Osteoblast (primary cell): ENCODE results near the gene TYMP. TPM values are rescaled to one million over a fixed set of nuclear protein-coding genes. Genes with fewer than 3 reads are reported as not detected.

Experiments used
- DNase-seq: peaks from one replicate; pipeline ENCODE4 v3.0.0; 2011; ENCODE audit warnings: low spot score, mixed read lengths; ENCODE audit not compliant: insufficient read length; ENCODE audit errors: missing footprints
- H2AFZ ChIP-seq: 2 replicates; pipeline ENCODE4 v1.6.0; 2011; ENCODE audit warnings: mild to moderate bottlenecking, low read length
- H3K27ac ChIP-seq: 2 replicates; pipeline ENCODE4 v1.5.1; 2011; ENCODE audit warnings: mild to moderate bottlenecking, low read depth, low read length, moderate library complexity
- H3K27me3 ChIP-seq: 2 replicates; pipeline ENCODE4 v1.6.0; 2012; ENCODE audit warnings: mild to moderate bottlenecking, control low read depth, inconsistent platforms, low read length, moderate library complexity; ENCODE audit not compliant: insufficient read depth
- H3K36me3 ChIP-seq: 2 replicates; pipeline ENCODE4 v1.5.1; 2011; ENCODE audit warnings: mild to moderate bottlenecking, low read length, control low read depth, moderate library complexity; ENCODE audit not compliant: insufficient read depth
- H3K4me1 ChIP-seq: 2 replicates; pipeline ENCODE4 v1.5.1; 2011; ENCODE audit warnings: mild to moderate bottlenecking, low read length, control low read depth, moderate library complexity; ENCODE audit not compliant: insufficient read depth
- H3K4me2 ChIP-seq: 2 replicates; pipeline ENCODE4 v1.6.0; 2011; ENCODE audit warnings: mild to moderate bottlenecking, low read length; ENCODE audit not compliant: insufficient read depth
- H3K4me3 ChIP-seq: fragments of 200-600 bp; sonication (generic); 3 replicates; pipeline ENCODE4 v1.5.1; 2012; ENCODE audit warnings: mild to moderate bottlenecking, low read length, inconsistent platforms; ENCODE audit not compliant: insufficient read depth
- H3K79me2 ChIP-seq: 2 replicates; pipeline ENCODE4 v1.6.0; 2012; ENCODE audit warnings: mild to moderate bottlenecking, low read length, control low read depth, inconsistent platforms; ENCODE audit not compliant: insufficient read depth
- H3K9me3 ChIP-seq: 2 replicates; pipeline ENCODE4 v1.5.1; 2011; ENCODE audit warnings: low read depth, low read length, control low read depth
- H4K20me1 ChIP-seq: 2 replicates; pipeline ENCODE4 v1.6.0; 2012; ENCODE audit warnings: mild to moderate bottlenecking, low read length, control low read depth; ENCODE audit not compliant: insufficient read depth
- total RNA-seq: library from RNA; depleted of rRNA; stranded (reverse); fragments of >200 nt; gene quantifications from 2 replicates; pipeline ENCODE4 v1.2.3, GENCODE V29; 2012
- TF ChIP-seq, protein P1 (sequence below): IDR thresholded peaks from 2 replicates; pipeline ENCODE4 v1.5.1; 2011; ENCODE audit warnings: mild to moderate bottlenecking, low read depth, low read length, moderate library complexity; ENCODE audit errors: extremely low read depth

Gene TYMP
- total RNA-seq, 1 donor, result 30.0 TPM

GRCh38 chr22:50523458-50523805, 6.4 kb downstream of the TYMP start:
- Histone ChIP-seq H3K36me3 (peaks cover 25% of the 10 kb centered on the region), H3K79me2 (peaks cover 30% of the 10 kb centered on the region), H3K4me2 (no peak overlapping the region), H3K4me1 (peaks cover 13% of the 10 kb centered on the region), H2AFZ (no peak overlapping the region), H4K20me1 (peaks cover 23% of the 10 kb centered on the region), H3K4me3 (no peak overlapping the region), H3K27me3 (no peaks in the 10 kb centered on the region), H3K27ac (no peak overlapping the region), H3K9me3 (no peaks in the 10 kb centered on the region)
- peak; percentile 58 for DNase-seq
- TF ChIP-seq, protein P1, sequence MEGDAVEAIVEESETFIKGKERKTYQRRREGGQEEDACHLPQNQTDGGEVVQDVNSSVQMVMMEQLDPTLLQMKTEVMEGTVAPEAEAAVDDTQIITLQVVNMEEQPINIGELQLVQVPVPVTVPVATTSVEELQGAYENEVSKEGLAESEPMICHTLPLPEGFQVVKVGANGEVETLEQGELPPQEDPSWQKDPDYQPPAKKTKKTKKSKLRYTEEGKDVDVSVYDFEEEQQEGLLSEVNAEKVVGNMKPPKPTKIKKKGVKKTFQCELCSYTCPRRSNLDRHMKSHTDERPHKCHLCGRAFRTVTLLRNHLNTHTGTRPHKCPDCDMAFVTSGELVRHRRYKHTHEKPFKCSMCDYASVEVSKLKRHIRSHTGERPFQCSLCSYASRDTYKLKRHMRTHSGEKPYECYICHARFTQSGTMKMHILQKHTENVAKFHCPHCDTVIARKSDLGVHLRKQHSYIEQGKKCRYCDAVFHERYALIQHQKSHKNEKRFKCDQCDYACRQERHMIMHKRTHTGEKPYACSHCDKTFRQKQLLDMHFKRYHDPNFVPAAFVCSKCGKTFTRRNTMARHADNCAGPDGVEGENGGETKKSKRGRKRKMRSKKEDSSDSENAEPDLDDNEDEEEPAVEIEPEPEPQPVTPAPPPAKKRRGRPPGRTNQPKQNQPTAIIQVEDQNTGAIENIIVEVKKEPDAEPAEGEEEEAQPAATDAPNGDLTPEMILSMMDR, result no peak

- no peaks in the 10 kb centered on the region for H3K27me3 ChIP-seq
- H3K79me2 ChIP-seq, result peaks cover 30% of the 10 kb centered on the region
- H3K36me3 ChIP-seq, result peaks cover 29% of the 10 kb centered on the region
- no peak overlapping the region for H3K27ac ChIP-seq
- peak; percentile 68 for DNase-seq
- no peak overlapping the region for H3K4me2 ChIP-seq
- H3K9me3 ChIP-seq, result no peaks in the 10 kb centered on the region
- no peak overlapping the region for H2AFZ ChIP-seq
- peaks cover 13% of the 10 kb centered on the region for H3K4me1 ChIP-seq
- H3K4me3 ChIP-seq, result no peak overlapping the region
- peaks cover 23% of the 10 kb centered on the region for H4K20me1 ChIP-seq
- TF ChIP-seq, protein P1, result no peak
Measured at GRCh38 chr22:50522806-50523438, 6.9 kb downstream of the TYMP start.

DNA sequence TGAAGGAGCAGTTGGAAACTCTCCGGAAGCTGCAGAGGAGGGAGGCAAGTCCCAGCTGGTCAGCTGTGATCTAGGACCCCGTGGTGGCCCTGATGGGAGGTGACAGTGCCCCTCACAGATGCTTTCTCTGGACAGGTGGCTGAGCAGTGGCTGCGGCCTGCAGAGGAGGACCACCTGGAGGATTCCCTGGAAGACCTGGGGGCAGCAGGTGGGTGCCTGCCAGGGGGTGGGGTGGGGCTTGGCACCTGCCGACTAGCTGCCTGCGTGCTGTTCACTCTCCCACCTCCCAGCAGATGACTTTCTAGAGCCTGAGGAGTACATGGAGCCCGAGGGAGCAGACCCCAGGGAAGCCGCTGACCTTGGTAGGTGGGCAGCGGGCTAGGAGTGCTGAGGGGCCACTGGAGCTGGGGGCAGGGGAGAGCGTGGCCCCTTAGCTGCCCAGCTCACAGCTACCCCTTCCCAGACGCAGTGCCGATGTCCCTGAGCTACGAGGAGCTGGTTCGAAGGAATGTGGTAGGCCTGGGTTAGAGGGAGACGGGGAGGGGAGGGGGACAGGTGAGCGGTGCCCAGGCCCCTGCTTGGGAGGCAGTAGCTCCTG, 7.5 kb downstream of the TYMP start:
- H3K36me3 ChIP-seq, result peaks cover 29% of the 10 kb centered on the region

GRCh38 chr22:50521710-50522109, 8.1 kb downstream of the TYMP start:
- no peaks in the 10 kb centered on the region for H3K9me3 ChIP-seq
- no peak overlapping the region for H2AFZ ChIP-seq
- H3K79me2 ChIP-seq, result peaks cover 39% of the 10 kb centered on the region
- peaks cover 29% of the 10 kb centered on the region for H3K36me3 ChIP-seq
- H3K27me3 ChIP-seq, result no peaks in the 10 kb centered on the region
- no peak overlapping the region for H3K4me2 ChIP-seq
- TF ChIP-seq, protein P1, result no peak
- no peak overlapping the region for H3K27ac ChIP-seq
- DNase-seq, result peak; percentile 10
- H3K4me1 ChIP-seq, result peaks cover 9% of the 10 kb centered on the region
- H4K20me1 ChIP-seq, result peaks cover 23% of the 10 kb centered on the region
- no peak overlapping the region for H3K4me3 ChIP-seq

More for the DNA sequence above, 7.5 kb downstream of the TYMP start:
- H3K27ac ChIP-seq, result no peak overlapping the region
- H3K9me3 ChIP-seq, result no peaks in the 10 kb centered on the region
- H3K79me2 ChIP-seq, result peaks cover 33% of the 10 kb centered on the region
- no peak overlapping the region for H3K4me2 ChIP-seq
- no peak overlapping the region for H3K4me3 ChIP-seq
- TF ChIP-seq, protein P1, result no peak
- peaks cover 13% of the 10 kb centered on the region for H3K4me1 ChIP-seq
- H4K20me1 ChIP-seq, result peaks cover 23% of the 10 kb centered on the region
- no peak overlapping the region for H2AFZ ChIP-seq
- DNase-seq, result peak; percentile 65
- H3K27me3 ChIP-seq, result no peaks in the 10 kb centered on the region
